ENCODE data around the gene EDARADD. TPM values are rescaled to one million over a fixed set of nuclear protein-coding genes. Genes with fewer than 3 reads are reported as not detected.

Gene EDARADD
- polyA plus RNA-seq, 1 donor (not counting 4 experiments of a cell fraction or from before 2014, with no cell fraction given), result 12.3 TPM

DNA sequence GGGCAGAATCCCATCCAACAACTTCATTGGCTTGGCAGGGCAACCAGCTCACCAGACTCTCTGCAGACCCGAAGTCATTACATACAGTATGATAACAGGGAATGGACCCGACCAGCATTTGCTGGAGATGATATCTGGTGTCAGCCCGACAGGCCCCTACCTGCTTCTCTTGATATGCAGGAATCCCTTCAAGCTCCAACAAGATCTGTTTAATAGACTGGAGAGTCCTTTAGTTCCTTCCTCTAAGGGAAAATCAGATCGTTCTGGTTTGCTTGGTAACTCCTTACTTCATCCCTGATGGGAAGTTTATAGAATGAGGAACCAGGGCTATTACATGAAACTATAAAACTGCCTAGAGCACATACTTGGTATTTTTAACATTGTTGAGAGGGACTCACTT lies 61.2 kb downstream of the EDARADD start:
- peak; percentile 55 for DNase-seq (ENCODE audit: low read depth, low spot score)

DNA sequence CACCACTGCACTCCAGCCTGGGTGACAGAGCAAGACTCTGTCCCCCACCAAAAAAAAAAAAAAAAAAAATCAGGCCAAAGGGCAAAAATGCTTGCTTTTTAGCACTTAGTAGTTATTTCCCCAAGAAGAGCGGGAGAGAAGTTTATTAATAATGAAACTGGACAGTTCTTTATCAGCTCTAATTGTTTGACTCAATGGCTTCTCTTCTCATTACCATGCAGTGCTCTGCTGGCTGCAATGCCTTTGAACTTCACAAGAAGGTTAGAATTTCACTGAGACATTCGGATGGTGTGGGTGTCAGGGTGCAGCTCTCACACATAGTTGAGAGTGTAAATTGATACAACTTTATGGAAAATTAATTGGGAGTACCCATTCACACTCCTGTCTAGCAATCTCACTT lies 63.7 kb downstream of the EDARADD start:
- no peak overlapping the region for H2AFZ ChIP-seq (ENCODE audit: control insufficient read depth, low read length)
- no peak overlapping the region for H3K4me3 ChIP-seq (ENCODE audit: control insufficient read depth in 2 of 3, extremely low read depth in 1 of 3, insufficient read depth in 2 of 3, low read depth in 1 of 3, low read length in 3 of 3)
- no peaks in the 10 kb centered on the region for H3K9me3 ChIP-seq (ENCODE audit: control insufficient read depth, low read depth, low read length)
- H3K9ac ChIP-seq (ENCODE audit: control insufficient read depth, extremely low read depth, insufficient read depth, low read length), result no peak overlapping the region
- dilution Hi-C loops (cut with MboI; ENCODE audit: extremely low pct_ligation_motif_present, low sequenced_read_pairs), result no loop called here
- H4K20me1 ChIP-seq (ENCODE audit: control insufficient read depth, extremely low read depth, insufficient read depth, low read length), result no peaks in the 10 kb centered on the region
- DNase-seq (ENCODE audit: low read depth, low spot score) (no peak), FAIRE-seq (no peak)
- no peak overlapping the region for H3K4me2 ChIP-seq (ENCODE audit: control insufficient read depth, extremely low read depth, insufficient read depth, low read depth, low read length)
- H3K9me1 ChIP-seq (ENCODE audit: control insufficient read depth, extremely low read depth, insufficient read depth, low read length), result no peaks in the 10 kb centered on the region
- H3K27ac ChIP-seq (ENCODE audit: control insufficient read depth, insufficient read depth, low read length), result no peak overlapping the region
- no peaks in the 10 kb centered on the region for H3K36me3 ChIP-seq (ENCODE audit: control insufficient read depth in 2 of 2, extremely low read depth in 1 of 2, insufficient read depth in 2 of 2, low read length in 2 of 2)
- H3K4me1 ChIP-seq (ENCODE audit: control insufficient read depth, extremely low read depth, insufficient read depth, low read length), result peaks cover 18% of the 10 kb centered on the region
- TF ChIP-seq, protein P1, sequence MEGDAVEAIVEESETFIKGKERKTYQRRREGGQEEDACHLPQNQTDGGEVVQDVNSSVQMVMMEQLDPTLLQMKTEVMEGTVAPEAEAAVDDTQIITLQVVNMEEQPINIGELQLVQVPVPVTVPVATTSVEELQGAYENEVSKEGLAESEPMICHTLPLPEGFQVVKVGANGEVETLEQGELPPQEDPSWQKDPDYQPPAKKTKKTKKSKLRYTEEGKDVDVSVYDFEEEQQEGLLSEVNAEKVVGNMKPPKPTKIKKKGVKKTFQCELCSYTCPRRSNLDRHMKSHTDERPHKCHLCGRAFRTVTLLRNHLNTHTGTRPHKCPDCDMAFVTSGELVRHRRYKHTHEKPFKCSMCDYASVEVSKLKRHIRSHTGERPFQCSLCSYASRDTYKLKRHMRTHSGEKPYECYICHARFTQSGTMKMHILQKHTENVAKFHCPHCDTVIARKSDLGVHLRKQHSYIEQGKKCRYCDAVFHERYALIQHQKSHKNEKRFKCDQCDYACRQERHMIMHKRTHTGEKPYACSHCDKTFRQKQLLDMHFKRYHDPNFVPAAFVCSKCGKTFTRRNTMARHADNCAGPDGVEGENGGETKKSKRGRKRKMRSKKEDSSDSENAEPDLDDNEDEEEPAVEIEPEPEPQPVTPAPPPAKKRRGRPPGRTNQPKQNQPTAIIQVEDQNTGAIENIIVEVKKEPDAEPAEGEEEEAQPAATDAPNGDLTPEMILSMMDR (optimal IDR thresholded peaks at IDR 0.05 in 1 of 3, IDR thresholded peaks at IDR 0.05 in 1 of 3, conservative IDR thresholded peaks at IDR 0.05 in 1 of 3; ENCODE audit: extremely low read depth in 1 of 3, insufficient read depth in 2 of 3, low read length in 3 of 3), result no peak
- TF ChIP-seq EZH2 (IDR thresholded peaks at IDR 0.05; ENCODE audit: low read length), result no peak
- H3K79me2 ChIP-seq (ENCODE audit: control insufficient read depth, insufficient read depth, low read length), result no peaks in the 10 kb centered on the region
- no peaks in the 10 kb centered on the region for H3K27me3 ChIP-seq (ENCODE audit: control insufficient read depth, extremely low read depth, insufficient read depth, low read length)

More for the DNA sequence above, 61.2 kb downstream of the EDARADD start:
- H3K9me3 ChIP-seq (ENCODE audit: control insufficient read depth, low read depth, low read length), result no peaks in the 10 kb centered on the region
- H4K20me1 ChIP-seq (ENCODE audit: control insufficient read depth, extremely low read depth, insufficient read depth, low read length), result no peaks in the 10 kb centered on the region
- peak; percentile 78 for FAIRE-seq
- no peak overlapping the region for H3K9ac ChIP-seq (ENCODE audit: control insufficient read depth, extremely low read depth, insufficient read depth, low read length)
- H3K27ac ChIP-seq (ENCODE audit: control insufficient read depth, insufficient read depth, low read length), result no peak overlapping the region
- H3K4me2 ChIP-seq (ENCODE audit: control insufficient read depth, extremely low read depth, insufficient read depth, low read depth, low read length), result peak overlapping the region; percentile 69
- H3K4me3 ChIP-seq (ENCODE audit: control insufficient read depth in 2 of 3, extremely low read depth in 1 of 3, insufficient read depth in 2 of 3, low read depth in 1 of 3, low read length in 3 of 3), result no peak overlapping the region
- H3K79me2 ChIP-seq (ENCODE audit: control insufficient read depth, insufficient read depth, low read length), result no peaks in the 10 kb centered on the region
- H2AFZ ChIP-seq (ENCODE audit: control insufficient read depth, low read length), result peak overlapping the region; percentile 23
- H3K9me1 ChIP-seq (ENCODE audit: control insufficient read depth, extremely low read depth, insufficient read depth, low read length), result no peaks in the 10 kb centered on the region
- no peaks in the 10 kb centered on the region for H3K36me3 ChIP-seq (ENCODE audit: control insufficient read depth in 2 of 2, extremely low read depth in 1 of 2, insufficient read depth in 2 of 2, low read length in 2 of 2)
- TF ChIP-seq, protein P1 (optimal IDR thresholded peaks at IDR 0.05 in 1 of 3, IDR thresholded peaks at IDR 0.05 in 1 of 3, conservative IDR thresholded peaks at IDR 0.05 in 1 of 3; ENCODE audit: extremely low read depth in 1 of 3, insufficient read depth in 2 of 3, low read length in 3 of 3), result no peak
- no peak for TF ChIP-seq EZH2 (IDR thresholded peaks at IDR 0.05; ENCODE audit: low read length)
- no peaks in the 10 kb centered on the region for H3K27me3 ChIP-seq (ENCODE audit: control insufficient read depth, extremely low read depth, insufficient read depth, low read length)
- dilution Hi-C loops (cut with MboI; ENCODE audit: extremely low pct_ligation_motif_present, low sequenced_read_pairs), result no loop called here
- peaks cover 18% of the 10 kb centered on the region for H3K4me1 ChIP-seq (ENCODE audit: control insufficient read depth, extremely low read depth, insufficient read depth, low read length)

Data from keratinocyte (primary cell).